Body of pancreas (tissue), 4 donors: Measurements from ENCODE around the gene NELFB. TPM values are rescaled to one million over a fixed set of nuclear protein-coding genes. Genes with fewer than 3 reads are reported as not detected.
A peak's percentile ranks its signal among the peaks of the same experiment; 100 is the strongest.

Experiments
- ATAC-seq: fragments of 150-250 bp; one replicate; pipeline ENCODE4 v1.9.1; 2016
- DNase-seq, 4 donors: peaks; one replicate each; pipeline ENCODE4 v3.0.0-alpha.2; 2019
- H3K27ac ChIP-seq, 4 donors: fragments of 200-600 bp; sonication (generic); 1 replicate in 3 of 4; 2 replicates in 1 of 4; pipeline versions ENCODE4 v1.5.1 to v1.6.1; 2016 to 2019; ENCODE audit warnings: mild to moderate bottlenecking in 1 of 4, mixed read lengths in 1 of 4, moderate library complexity in 1 of 4
- H3K27me3 ChIP-seq, 2 donors: fragments of 200-600 bp; sonication (generic); one replicate each; pipeline ENCODE4 v1.6.0; 2016; ENCODE audit warnings: mild to moderate bottlenecking in 1 of 2
- H3K36me3 ChIP-seq, 2 donors: fragments of 200-600 bp; sonication (generic); replicated peaks in 1 of 2; 2 replicates each; pipeline ENCODE4 v1.5.1; 2016; ENCODE audit warnings: low read depth in 2 of 2; ENCODE audit not compliant: insufficient read depth in 1 of 2
- H3K4me1 ChIP-seq: fragments of 200-600 bp; sonication (generic); one replicate; pipeline ENCODE4 v1.6.0; 2016
- H3K4me3 ChIP-seq, 2 donors: fragments of 200-600 bp; sonication (generic); 1 replicate in 1 of 2; 2 replicates in 1 of 2; pipeline ENCODE4 v1.5.1; 2016 to 2019
- H3K9me3 ChIP-seq, 3 donors: fragments of 200-600 bp; sonication (generic); 1 replicate in 2 of 3; 2 replicates in 1 of 3; pipeline ENCODE4 v1.5.1; 2016
- CTCF ChIP-seq, 7 experiments: fragments of 450-650 bp in 4 of 7; fragments of 200-600 bp in 3 of 7; sonication (generic) in 3 of 7; IDR thresholded peaks; one replicate each; pipeline ENCODE4 v1.5.1; 2016 to 2019; ENCODE audit warnings: antibody characterized with exemption in 7 of 7
- POLR2A ChIP-seq, 3 donors: fragments of 450-650 bp; IDR thresholded peaks; one replicate each; pipeline ENCODE4 v1.6.1; 2016; ENCODE audit warnings: antibody characterized with exemption in 3 of 3, mild to moderate bottlenecking in 2 of 3
- WGBS, 2 donors: methylation state at CpG; one replicate each; pipeline ENCODE4 v1.1.5; 2017; 5-methylcytosine and 5-hydroxymethylcytosine counted together
- intact Hi-C: fragments of 100-400 bp; cut with DNase I; formaldehyde crosslinking; loops from one replicate; pipeline ENCODE4 v1.15.1; 2023
- total RNA-seq, 2 donors: library from RNA; depleted of rRNA; stranded (reverse); fragments of >200 nt; gene quantifications; one replicate each; pipeline ENCODE4 v1.1.0, GENCODE V29; 2016

The NELFB gene
- total RNA-seq, 2 donors from 2014 or later: 31.3 to 34.2 TPM

GRCh38 chr9:137275588-137276472, 20.7 kb downstream of the NELFB start:
- peak overlapping the region; percentile 7 to 92 (median 90) for H3K27ac ChIP-seq
- no peaks in the 10 kb centered on the region for H3K9me3 ChIP-seq
- H3K36me3 ChIP-seq: peaks cover 2 to 7% of the 10 kb centered on the region in 2 donors
- 84 to 85% methylated on average over 21 to 23 of the region's 24 CpGs for WGBS, 2 donors
- peaks cover 36% of the 10 kb centered on the region for H3K4me1 ChIP-seq
- H3K4me3 ChIP-seq: no peak overlapping the region
- TF ChIP-seq POLR2A (IDR thresholded peaks at IDR 0.05) (no peak), CTCF (IDR thresholded peaks at IDR 0.05) (no peak)
- intact Hi-C loops: no loop called here
- no peaks in the 10 kb centered on the region for H3K27me3 ChIP-seq
- ATAC-seq (no peak), DNase-seq (peak in 1 of 4 donors; percentile 12)

GRCh38 chr9:137276473-137277328, 21.6 kb downstream of the NELFB start:
- Histone ChIP-seq H3K4me3 (no peak overlapping the region), H3K27me3 (no peaks in the 10 kb centered on the region), H3K27ac (peak overlapping the region; percentile 74 to 92 (median 90)), H3K4me1 (peaks cover 36% of the 10 kb centered on the region), H3K9me3 (no peaks in the 10 kb centered on the region), H3K36me3 (peaks cover 2 to 7% of the 10 kb centered on the region in 2 donors)
- peak; percentile 52 for ATAC-seq
- 43 to 44% methylated on average over 15 to 24 of the region's 30 CpGs for WGBS, 2 donors
- peak; percentile 61 to 76 (median 75) for DNase-seq
- intact Hi-C loops: no loop called here
- TF ChIP-seq CTCF (IDR thresholded peaks at IDR 0.05) (no peak), POLR2A (IDR thresholded peaks at IDR 0.05) (no peak)

- peak within 1 kb of the TSS; percentile 74 to 92 (median 90) for H3K27ac ChIP-seq
- H3K36me3 ChIP-seq: peaks cover 2% of the 10 kb centered on the region in 2 donors
- peak in 4 of 7 experiments; percentile 18 to 31 (median 26) for TF ChIP-seq CTCF (IDR thresholded peaks at IDR 0.05)
- TF ChIP-seq POLR2A (IDR thresholded peaks at IDR 0.05): peak; percentile 33 to 71 (median 70)
- peaks cover 36% of the 10 kb centered on the region for H3K4me1 ChIP-seq
- H3K4me3 ChIP-seq: no peak within 1 kb of the TSS
- 45 to 52% methylated on average over 19 to 25 of the region's 25 CpGs for WGBS, 2 donors
- intact Hi-C loops: no loop called here
- H3K9me3 ChIP-seq: no peaks in the 10 kb centered on the region
- no peaks in the 10 kb centered on the region for H3K27me3 ChIP-seq
- peak; percentile 77 for ATAC-seq
- DNase-seq: peak; percentile 61 to 83 (median 79)
Measured at GRCh38 chr9:137277329-137278041, 22.4 kb downstream of the NELFB start, which contains the start of gene TOR4A. TOR4A (plus strand) TSS chr9:137277726; CDS start chr9:137278690, 964 bp downstream.

- Histone ChIP-seq H3K36me3 (no peaks in the 10 kb centered on the region), H3K27me3 (no peaks in the 10 kb centered on the region), H3K27ac (peak overlapping the region; percentile 74 to 92 (median 90)), H3K4me3 (no peak overlapping the region), H3K4me1 (peaks cover 30% of the 10 kb centered on the region), H3K9me3 (no peaks in the 10 kb centered on the region)
- DNase-seq (peak in 1 of 4 donors; percentile 33), ATAC-seq (no peak)
- intact Hi-C loops: no loop called here
- no peak for TF ChIP-seq POLR2A (IDR thresholded peaks at IDR 0.05)
- no peak for TF ChIP-seq CTCF (IDR thresholded peaks at IDR 0.05)
- WGBS, 2 donors: 31 to 43% methylated on average over 15 to 36 of the region's 54 CpGs
Measured at GRCh38 chr9:137278061-137278701, 23.1 kb downstream of the NELFB start.
